SHP77 (cell line): ENCODE measurements around the gene S100A6.
"Not testable (repeated sequence)": the region's sequence is repeated elsewhere in the genome, so short reads cannot be mapped to it uniquely, and the experiment has no call there.

Experiments used
- DNase-seq, 2 experiments: peaks; one replicate each; lab custom pipeline; 2025; lab: John Stamatoyannopoulos, UW

The S100A6 gene

DNA sequence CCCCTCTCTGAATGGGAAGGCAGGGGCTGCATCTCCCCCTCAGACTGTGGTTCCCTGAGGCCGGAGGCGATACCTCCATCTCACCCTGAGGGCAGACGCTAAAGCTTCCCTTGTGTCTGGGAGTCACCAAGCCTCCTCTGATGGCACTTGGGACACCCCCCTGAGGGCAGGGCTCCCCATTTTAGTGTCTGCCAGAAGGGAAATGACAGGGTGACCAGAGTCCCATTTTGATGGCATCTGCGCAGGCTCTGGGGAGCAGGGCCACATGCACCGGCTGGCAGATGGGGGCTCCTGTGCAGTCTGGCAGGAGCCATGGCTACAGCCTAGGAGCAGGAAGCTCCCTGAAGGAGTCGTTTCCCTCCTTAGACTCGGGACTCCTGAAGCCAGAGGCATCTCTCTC lies 28.2 kb upstream of the S100A6 start:
- no peak for DNase-seq

- DNase-seq: no peak
Observed at GRCh38 chr1:153563483-153563901, 27.7 kb upstream of the S100A6 start.

- DNase-seq: not testable (repeated sequence)
Observed at GRCh38 chr1:153562021-153562420, 26.2 kb upstream of the S100A6 start.

- no peak for DNase-seq
Observed at GRCh38 chr1:153561466-153561985, 25.7 kb upstream of the S100A6 start.

GRCh38 chr1:153560771-153561465 lies 25.1 kb upstream of the S100A6 start:
- DNase-seq: no peak

DNA sequence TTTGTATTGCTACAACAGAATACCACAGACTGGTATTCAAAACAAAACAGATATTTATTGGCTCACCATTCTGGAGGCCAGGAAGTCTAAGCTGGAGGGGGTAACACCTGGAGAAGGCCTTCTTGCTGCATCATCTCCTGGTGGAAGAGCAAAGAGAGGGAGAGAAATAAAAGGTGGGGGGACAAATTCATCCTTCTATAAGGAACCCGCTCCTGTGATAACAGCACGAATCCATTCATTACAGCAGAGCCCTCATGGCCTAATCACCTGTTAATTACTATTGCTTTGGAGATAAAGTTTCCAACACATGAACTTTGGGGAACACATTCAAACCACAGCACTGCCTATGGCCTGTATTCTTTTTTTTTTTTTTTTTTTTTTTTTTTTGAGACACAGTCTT lies 24.4 kb upstream of the S100A6 start:
- no peak for DNase-seq

DNA sequence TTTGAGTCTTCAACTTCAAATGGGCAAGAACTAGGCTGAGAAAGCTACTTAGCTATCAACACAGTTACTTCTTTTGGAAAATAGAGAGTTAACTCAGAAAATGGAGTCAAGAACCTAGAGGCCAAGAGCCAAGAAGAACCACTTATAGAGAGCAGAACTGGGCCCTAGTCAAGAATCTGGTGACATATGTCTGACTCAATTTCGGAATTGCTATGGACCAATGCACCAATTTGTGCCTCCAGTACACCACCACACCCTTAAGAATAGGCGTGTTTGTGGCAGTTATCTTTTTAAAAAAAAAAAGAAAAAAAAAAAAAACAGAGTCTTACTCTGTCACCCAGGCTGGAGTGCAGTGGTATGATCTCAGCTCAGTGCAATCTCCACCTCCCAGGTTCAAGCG lies 22.1 kb upstream of the S100A6 start:
- no peak for DNase-seq

GRCh38 chr1:153556348-153556747 lies 20.6 kb upstream of the S100A6 start:
- DNase-seq: no peak

GRCh38 chr1:153553830-153554541 lies 18.2 kb upstream of the S100A6 start:
- DNase-seq: no peak

DNA sequence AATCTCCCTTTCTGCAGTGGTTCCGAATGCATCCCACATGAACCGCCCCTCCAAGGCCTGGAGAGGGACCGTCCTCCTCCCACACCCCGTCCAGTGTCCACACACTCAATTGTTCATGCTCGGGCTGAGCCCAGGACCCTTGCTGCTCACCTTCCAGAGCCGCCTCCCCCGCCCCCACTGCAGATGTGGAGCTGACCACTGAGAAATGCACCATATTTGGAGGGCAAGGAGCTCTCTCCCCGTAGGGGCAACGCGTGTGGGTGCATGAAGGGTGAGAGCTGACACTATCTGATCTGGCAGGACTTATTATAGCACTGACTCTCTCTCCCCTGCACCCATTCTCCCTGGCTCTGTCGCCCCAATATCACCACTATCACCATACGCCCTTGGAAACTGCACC lies 17.3 kb upstream of the S100A6 start:
- DNase-seq: no peak

DNA sequence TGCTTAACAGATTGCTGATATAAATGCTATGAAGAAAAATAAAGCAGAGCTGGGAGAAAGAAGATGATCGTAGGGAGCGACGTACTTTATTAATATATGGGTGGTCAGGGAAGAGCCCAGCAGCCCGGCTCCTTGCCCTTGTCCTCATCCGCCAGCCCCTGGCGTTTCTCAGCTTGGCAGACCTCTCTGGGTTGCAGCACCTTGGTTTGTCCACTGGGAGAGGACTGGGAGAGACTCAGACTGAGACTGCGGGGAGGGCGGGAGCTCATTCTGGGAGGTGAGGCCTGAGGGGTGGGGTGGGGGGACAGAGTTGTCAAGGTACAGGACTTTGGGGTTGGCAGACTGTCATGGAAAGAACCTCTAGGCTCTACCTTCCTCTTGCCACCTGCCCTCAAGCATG lies 16.5 kb upstream of the S100A6 start:
- DNase-seq: no peak

DNA sequence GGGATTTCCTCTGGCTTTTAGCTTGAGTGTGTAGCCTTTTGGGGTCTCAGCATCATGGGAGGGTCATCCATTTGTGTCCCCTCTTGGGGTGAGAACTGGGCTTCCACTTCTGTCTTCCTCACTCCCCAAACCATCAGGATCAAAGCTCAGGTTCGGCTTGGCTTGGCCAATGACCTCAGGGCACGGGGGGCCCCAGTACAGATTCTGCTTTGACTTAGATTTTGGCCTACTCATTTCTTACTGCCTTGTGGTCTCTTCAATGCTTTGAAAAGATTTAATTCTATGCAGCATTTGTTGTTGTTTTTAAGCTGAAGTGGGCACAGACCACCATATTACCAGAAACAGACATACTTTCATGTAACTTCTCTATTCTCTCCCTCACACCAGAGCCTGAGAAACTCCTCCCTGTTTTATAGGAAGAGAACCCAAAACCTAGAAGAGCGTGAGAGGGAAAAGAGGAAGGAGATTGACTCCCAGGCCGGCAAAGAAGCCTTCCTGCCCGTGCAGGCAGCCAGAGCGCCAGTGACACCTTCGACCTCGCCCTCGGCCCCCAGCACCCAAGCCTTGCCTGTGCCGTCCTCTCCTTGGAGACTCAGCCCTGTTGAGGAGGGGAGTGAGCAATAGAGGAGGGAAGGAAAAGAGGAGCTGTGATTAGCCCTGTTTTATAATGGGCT lies 15.2 kb upstream of the S100A6 start:
- DNase-seq: no peak

GRCh38 chr1:153550398-153550758 lies 14.6 kb upstream of the S100A6 start:
- DNase-seq: no peak

- DNase-seq: no peak
Observed at GRCh38 chr1:153549741-153550397, 14.1 kb upstream of the S100A6 start.

- no peak for DNase-seq
Observed at GRCh38 chr1:153548722-153549688, 13.2 kb upstream of the S100A6 start, which contains the start of gene S100A3. S100A3 (minus strand) TSS chr1:153549258; CDS start chr1:153548485, 773 bp downstream.

GRCh38 chr1:153547560-153548551 lies 12.1 kb upstream of the S100A6 start:
- DNase-seq: no peak

GRCh38 chr1:153546796-153547559 lies 11.2 kb upstream of the S100A6 start:
- no peak for DNase-seq

- no peak for DNase-seq
Observed at GRCh38 chr1:153546371-153546770, 10.6 kb upstream of the S100A6 start.
